Activated T-helper 2 cell treated with anti-CD3 and anti-CD28 coated beads, Interferon-gamma antibody, Interleukin-2, Interleukin-4, amounts not matched to agents 10 μg/mL and 5 μg/mL and 100 μg/mL, durations not matched to agents 14 hours and 24 hours and 36 hours (primary cell): ENCODE data around the gene FAM170B. TPM values are rescaled to one million over a fixed set of nuclear protein-coding genes. Genes with fewer than 3 reads are reported as not detected.

Experiments used
- DNase-seq: peaks from one replicate; pipeline ENCODE4 v3.0.0; 2021; ENCODE audit warnings: low spot score
- H3K27ac Mint-ChIP-seq: one replicate; pipeline ENCODE4 v1.8.0; 2021; ENCODE audit warnings: mixed read lengths
- H3K27me3 Mint-ChIP-seq: one replicate; pipeline ENCODE4 v1.8.0; 2021; ENCODE audit warnings: low read depth, mixed read lengths
- H3K36me3 Mint-ChIP-seq: one replicate; pipeline ENCODE4 v1.8.0; 2021; ENCODE audit warnings: low read depth, mixed read lengths
- H3K4me1 Mint-ChIP-seq: one replicate; pipeline ENCODE4 v1.8.0; 2021; ENCODE audit warnings: low read depth, mixed read lengths
- H3K4me3 Mint-ChIP-seq: one replicate; pipeline ENCODE4 v1.8.0; 2021; ENCODE audit warnings: low read depth, mild to moderate bottlenecking, moderate library complexity, mixed read lengths
- H3K9me3 Mint-ChIP-seq: one replicate; pipeline ENCODE4 v1.8.0; 2021; ENCODE audit warnings: mixed read lengths
- intact Hi-C: fragments of 100-400 bp; cut with micrococcal nuclease; formaldehyde crosslinking; loops from one replicate; pipeline ENCODE4 v1.15.1; 2023
- total RNA-seq: library from RNA; stranded (reverse); gene quantifications from 2 replicates; pipeline ENCODE4 v1.2.3, GENCODE V29; 2022

The FAM170B gene
- total RNA-seq, 1 donor from 2014 or later: not detected

- Mint-ChIP-seq H3K4me1 (peaks cover under 1% of the 10 kb centered on the region), H3K27me3 (peaks cover 15% of the 10 kb centered on the region), H3K4me3 (no peak overlapping the region), H3K36me3 (no peaks in the 10 kb centered on the region), H3K27ac (no peak overlapping the region), H3K9me3 (no peaks in the 10 kb centered on the region)
- intact Hi-C loops: no loop called here
- DNase-seq: no peak
These were observed 39.2 kb downstream of the FAM170B start for GRCh38 chr10:49094646-49095045.

- H3K36me3 Mint-ChIP-seq: no peaks in the 10 kb centered on the region
- peaks cover 10% of the 10 kb centered on the region for H3K27me3 Mint-ChIP-seq
- no peaks in the 10 kb centered on the region for H3K9me3 Mint-ChIP-seq
- no peak overlapping the region for H3K27ac Mint-ChIP-seq
- no peak overlapping the region for H3K4me3 Mint-ChIP-seq
- intact Hi-C loops: no loop called here
- no peaks in the 10 kb centered on the region for H3K4me1 Mint-ChIP-seq
- DNase-seq: no peak
These were observed 39.9 kb downstream of the FAM170B start for GRCh38 chr10:49093922-49094321.

DNA sequence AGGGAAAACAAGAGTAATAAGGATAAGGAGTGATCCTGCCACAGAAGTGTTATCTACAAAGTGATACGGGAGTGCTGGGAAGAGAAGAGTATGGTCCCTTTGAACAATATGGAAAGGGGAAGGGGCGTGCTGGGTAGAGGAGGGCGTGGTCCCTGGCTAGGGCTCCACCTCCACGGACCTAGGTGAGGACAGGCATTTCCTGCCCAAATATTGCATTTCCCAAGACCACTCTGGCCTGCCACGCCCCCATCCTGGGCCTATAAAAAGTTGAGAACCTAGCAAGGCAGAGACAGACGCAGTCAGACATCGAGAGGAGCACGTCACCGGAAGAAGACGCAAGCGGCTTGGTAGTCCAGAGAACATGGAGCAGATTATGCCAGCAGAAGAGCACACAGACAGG, 41.3 kb downstream of the FAM170B start:
- intact Hi-C loops: no loop called here
- H3K27me3 Mint-ChIP-seq: peaks cover 10% of the 10 kb centered on the region

GRCh38 chr10:49091450-49092210, 42.2 kb downstream of the FAM170B start:
- H3K4me1 Mint-ChIP-seq: no peaks in the 10 kb centered on the region
- no peaks in the 10 kb centered on the region for H3K36me3 Mint-ChIP-seq
- peaks cover 7% of the 10 kb centered on the region for H3K27me3 Mint-ChIP-seq
- no peak overlapping the region for H3K4me3 Mint-ChIP-seq
- intact Hi-C loops: no loop called here
- DNase-seq: no peak
- H3K9me3 Mint-ChIP-seq: peaks cover 10% of the 10 kb centered on the region
- no peak overlapping the region for H3K27ac Mint-ChIP-seq

More for the DNA sequence above, 41.3 kb downstream of the FAM170B start:
- Mint-ChIP-seq H3K27ac (no peak overlapping the region), H3K9me3 (peaks cover 1% of the 10 kb centered on the region), H3K4me3 (no peak overlapping the region), H3K36me3 (no peaks in the 10 kb centered on the region), H3K4me1 (no peaks in the 10 kb centered on the region)
- DNase-seq: no peak

GRCh38 chr10:49090696-49091380, 43.0 kb downstream of the FAM170B start:
- Mint-ChIP-seq H3K4me1 (no peaks in the 10 kb centered on the region), H3K4me3 (no peak overlapping the region), H3K9me3 (peaks cover 14% of the 10 kb centered on the region), H3K36me3 (peaks cover 3% of the 10 kb centered on the region), H3K27ac (no peak overlapping the region), H3K27me3 (peaks cover 7% of the 10 kb centered on the region)
- no peak for DNase-seq
- intact Hi-C loops: no loop called here

DNA sequence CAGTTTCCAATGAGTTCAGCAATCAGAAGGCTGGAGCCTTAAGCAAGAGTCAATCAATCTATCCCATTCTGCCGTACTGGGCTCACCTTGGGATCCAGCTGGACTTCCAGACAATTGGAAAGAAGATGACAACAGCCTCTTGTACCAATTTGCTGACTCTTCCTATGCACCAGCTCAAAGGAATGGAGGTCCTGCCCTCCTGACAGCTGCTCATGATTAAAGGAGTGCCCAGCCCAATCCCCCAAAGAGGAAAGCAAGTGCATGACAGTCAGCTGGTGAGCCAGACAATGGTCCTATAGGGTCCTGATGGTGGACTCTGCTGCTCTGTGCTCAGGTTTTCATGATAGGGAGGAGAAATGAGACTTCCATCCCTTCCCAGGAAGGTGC, 43.6 kb downstream of the FAM170B start:
- Mint-ChIP-seq H3K4me1 (no peaks in the 10 kb centered on the region), H3K4me3 (no peak overlapping the region), H3K27ac (no peak overlapping the region), H3K9me3 (peaks cover 14% of the 10 kb centered on the region), H3K27me3 (peaks cover 4% of the 10 kb centered on the region), H3K36me3 (peaks cover 3% of the 10 kb centered on the region)
- intact Hi-C loops: no loop called here
- no peak for DNase-seq

- Mint-ChIP-seq H3K4me3 (no peak overlapping the region), H3K27me3 (peaks cover 4% of the 10 kb centered on the region), H3K27ac (no peak overlapping the region), H3K4me1 (no peaks in the 10 kb centered on the region), H3K9me3 (peaks cover 14% of the 10 kb centered on the region), H3K36me3 (peaks cover 3% of the 10 kb centered on the region)
- no peak for DNase-seq
- intact Hi-C loops: no loop called here
These were observed 44.1 kb downstream of the FAM170B start for GRCh38 chr10:49089557-49090188.

- Mint-ChIP-seq H3K9me3 (peaks cover 14% of the 10 kb centered on the region), H3K4me1 (no peaks in the 10 kb centered on the region), H3K36me3 (peaks cover 3% of the 10 kb centered on the region), H3K27ac (no peak overlapping the region), H3K27me3 (peaks cover 2% of the 10 kb centered on the region), H3K4me3 (no peak overlapping the region)
- DNase-seq: no peak
- intact Hi-C loops: no loop called here
These were observed 44.7 kb downstream of the FAM170B start for GRCh38 chr10:49089152-49089551.

DNA sequence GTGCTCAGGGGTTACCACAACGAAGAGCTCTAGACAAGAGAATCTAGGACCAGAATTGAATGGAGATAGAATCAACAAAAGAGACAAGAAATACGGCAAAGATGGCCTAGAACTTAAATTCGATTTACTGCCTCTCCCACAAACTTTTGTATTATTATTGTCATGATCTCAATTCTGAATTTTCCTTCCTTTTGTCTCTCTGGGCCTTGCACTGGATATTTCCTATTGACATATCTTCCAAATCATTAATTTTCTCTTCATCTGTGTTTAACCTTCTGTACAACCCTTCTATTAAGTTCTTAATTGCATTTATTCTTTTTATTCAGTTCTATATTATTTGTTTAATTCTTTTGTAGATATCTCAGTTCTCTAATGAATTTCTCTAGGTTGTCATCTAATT, 46.9 kb downstream of the FAM170B start:
- Mint-ChIP-seq H3K4me1 (peaks cover 2% of the 10 kb centered on the region), H3K27me3 (peaks cover 2% of the 10 kb centered on the region), H3K9me3 (peaks cover 14% of the 10 kb centered on the region), H3K27ac (no peak overlapping the region), H3K4me3 (no peak overlapping the region), H3K36me3 (peaks cover 3% of the 10 kb centered on the region)
- intact Hi-C loops: no loop called here
- no peak for DNase-seq

- intact Hi-C loops: no loop called here
- H3K4me3 Mint-ChIP-seq: no peak overlapping the region
- H3K27ac Mint-ChIP-seq: no peak overlapping the region
- DNase-seq: no peak
- no peaks in the 10 kb centered on the region for H3K27me3 Mint-ChIP-seq
- peaks cover 26% of the 10 kb centered on the region for H3K4me1 Mint-ChIP-seq
- H3K9me3 Mint-ChIP-seq: peaks cover 14% of the 10 kb centered on the region
- peaks cover 3% of the 10 kb centered on the region for H3K36me3 Mint-ChIP-seq
These were observed 50.6 kb downstream of the FAM170B start for GRCh38 chr10:49083261-49083660.

DNA sequence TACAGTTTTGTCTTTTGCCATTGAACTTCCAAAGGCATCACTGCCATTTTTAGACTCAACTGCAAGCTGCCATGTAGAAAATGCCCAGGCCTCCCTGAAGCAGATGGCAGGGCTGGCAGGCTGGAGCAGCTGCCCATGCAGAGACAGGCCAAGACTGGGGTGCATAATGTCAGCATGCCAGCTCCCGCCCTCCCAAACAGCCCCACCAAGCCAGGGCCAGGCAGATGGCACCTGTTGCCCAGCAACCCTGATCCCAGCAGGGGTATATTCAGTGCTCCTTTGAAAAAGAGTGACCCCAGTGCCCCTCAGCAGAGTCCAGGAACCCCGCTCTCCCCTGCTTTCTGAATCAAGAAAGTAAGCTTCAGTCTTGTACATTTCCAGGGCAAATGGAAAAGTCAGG, 51.1 kb downstream of the FAM170B start:
- Mint-ChIP-seq H3K4me1 (peaks cover 31% of the 10 kb centered on the region), H3K27me3 (no peaks in the 10 kb centered on the region), H3K9me3 (peaks cover 14% of the 10 kb centered on the region), H3K4me3 (no peak overlapping the region), H3K27ac (no peak overlapping the region), H3K36me3 (peaks cover 3% of the 10 kb centered on the region)
- intact Hi-C loops: no loop called here
- no peak for DNase-seq

- Mint-ChIP-seq H3K27ac (no peak overlapping the region), H3K27me3 (no peaks in the 10 kb centered on the region), H3K4me3 (no peak overlapping the region), H3K4me1 (peaks cover 41% of the 10 kb centered on the region), H3K36me3 (peaks cover 3% of the 10 kb centered on the region), H3K9me3 (peaks cover 5% of the 10 kb centered on the region)
- intact Hi-C loops: no loop called here
- no peak for DNase-seq
These were observed 52.1 kb downstream of the FAM170B start for GRCh38 chr10:49081547-49082275.
